GM23338 (cell line): ENCODE results near the gene ZCCHC13. TPM values are rescaled to one million over a fixed set of nuclear protein-coding genes. Genes with fewer than 3 reads are reported as not detected.

Experiments used
- ATAC-seq: fragments of 200-7000 bp; cut with Tn5 transposase; 3 replicates; pipeline ENCODE4 v1.9.1; 2020
- DNase-seq: peaks from one replicate; pipeline ENCODE4 v3.0.0-alpha.2; 2015; ENCODE audit warnings: low spot score
- H2AFZ ChIP-seq: fragments of 200-600 bp; sonication (generic); 2 replicates; pipeline ENCODE4 v1.8.0; 2016; ENCODE audit warnings: antibody characterized with exemption, mild to moderate bottlenecking, moderate library complexity
- H3F3A ChIP-seq: fragments of 200-600 bp; sonication (generic); replicated peaks from 2 replicates; pipeline ENCODE4 v1.8.0; 2017; ENCODE audit warnings: antibody characterized with exemption, mixed run types, low read depth
- H3K27ac ChIP-seq: fragments of 200-600 bp; sonication (generic); 2 replicates; pipeline ENCODE4 v1.6.1; 2016; ENCODE audit warnings: low read depth
- H3K27me3 ChIP-seq: fragments of 200-600 bp; sonication (generic); 2 replicates; pipeline ENCODE4 v1.8.0; 2016; ENCODE audit warnings: mild to moderate bottlenecking, mixed run types, moderate library complexity; ENCODE audit not compliant: insufficient read depth
- H3K36me3 ChIP-seq: fragments of 200-600 bp; sonication (generic); 2 replicates; pipeline ENCODE4 v1.8.0; 2016; ENCODE audit warnings: mild to moderate bottlenecking; ENCODE audit not compliant: insufficient read depth
- H3K4me1 ChIP-seq: fragments of 200-600 bp; sonication (generic); 2 replicates; pipeline ENCODE4 v1.8.0; 2016; ENCODE audit warnings: mild to moderate bottlenecking, moderate library complexity; ENCODE audit not compliant: insufficient read depth
- H3K4me2 ChIP-seq: fragments of 200-600 bp; sonication (generic); 2 replicates; pipeline ENCODE4 v1.7.1; 2017; ENCODE audit warnings: mixed run types
- H3K4me3 ChIP-seq: fragments of 200-600 bp; sonication (generic); 2 replicates; pipeline ENCODE4 v1.6.1; 2016; ENCODE audit warnings: mixed run types
- H3K79me2 ChIP-seq: fragments of 200-600 bp; sonication (generic); replicated peaks from 2 replicates; pipeline ENCODE4 v1.8.0; 2017; ENCODE audit warnings: mild to moderate bottlenecking; ENCODE audit not compliant: insufficient read depth
- H3K9me2 ChIP-seq: fragments of 200-600 bp; sonication (generic); 2 replicates; pipeline ENCODE4 v1.8.0; 2017; ENCODE audit not compliant: insufficient read depth
- H4K20me1 ChIP-seq: fragments of 200-600 bp; sonication (generic); replicated peaks from 2 replicates; pipeline ENCODE4 v1.8.0; 2017; ENCODE audit warnings: mild to moderate bottlenecking; ENCODE audit not compliant: insufficient read depth
- H3K27ac Mint-ChIP-seq: 2 replicates; pipeline ENCODE4 v1.8.0; 2020; ENCODE audit warnings: inconsistent platforms, mild to moderate bottlenecking, moderate library complexity, mixed read lengths
- H3K27me3 Mint-ChIP-seq: 3 replicates; pipeline ENCODE4 v1.8.0; 2022; ENCODE audit warnings: low read depth, mild to moderate bottlenecking, moderate library complexity, mixed read lengths, inconsistent platforms; ENCODE audit not compliant: insufficient read depth, poor library complexity
- H3K36me3 Mint-ChIP-seq: 3 replicates; pipeline ENCODE4 v1.8.0; 2021; ENCODE audit warnings: low read depth, mild to moderate bottlenecking, inconsistent platforms, moderate library complexity, mixed read lengths
- H3K4me1 Mint-ChIP-seq: 3 replicates; pipeline ENCODE4 v1.8.0; 2020; ENCODE audit warnings: mild to moderate bottlenecking, inconsistent platforms, mixed read lengths
- H3K4me3 Mint-ChIP-seq: 3 replicates; pipeline ENCODE4 v1.8.0; 2021; ENCODE audit warnings: moderate library complexity, mild to moderate bottlenecking, inconsistent platforms, mixed read lengths
- H3K9me3 Mint-ChIP-seq: 3 replicates; pipeline ENCODE4 v1.8.0; 2020; ENCODE audit warnings: moderate library complexity, mild to moderate bottlenecking, inconsistent platforms, mixed read lengths
- CTCF ChIP-seq, 2 experiments: fragments of 200-600 bp in 1 of 2; sonication (generic) in 1 of 2; conservative IDR thresholded peaks; 2 replicates each; pipeline versions ENCODE4 v1.5.1 to v1.6.1; 2016 to 2017; ENCODE audit warnings: antibody characterized with exemption in 2 of 2, low read depth in 2 of 2, mild to moderate bottlenecking in 2 of 2, moderate library complexity in 1 of 2
- JUNB ChIP-seq: IDR thresholded peaks from one replicate; pipeline ENCODE4 v1.6.1; 2016; ENCODE audit warnings: antibody characterized with exemption; ENCODE audit not compliant: unreplicated experiment
- NANOG ChIP-seq: IDR thresholded peaks from 2 replicates; pipeline ENCODE4 v1.6.1; 2016; ENCODE audit warnings: antibody characterized with exemption, borderline replicate concordance
- POLR2AphosphoS5 ChIP-seq: IDR thresholded peaks from 2 replicates; pipeline ENCODE4 v1.6.1; 2016; ENCODE audit warnings: antibody characterized with exemption, low read depth
- REST ChIP-seq: IDR thresholded peaks from one replicate; pipeline ENCODE4 v1.6.1; 2018; ENCODE audit warnings: antibody characterized with exemption; ENCODE audit not compliant: unreplicated experiment
- ZNF114 ChIP-seq: fragments of 250-450 bp; sonication (Bioruptor Pico); IDR thresholded peaks from 2 replicates; pipeline ENCODE4 v1.5.0; 2020; ENCODE audit warnings: mild to moderate bottlenecking, moderate library complexity
- ZNF331 ChIP-seq: fragments of 250-450 bp; sonication (Bioruptor Pico); IDR thresholded peaks from 2 replicates; pipeline ENCODE4 v1.5.0; 2020; ENCODE audit warnings: low read depth, mild to moderate bottlenecking, moderate library complexity
- polyA plus RNA-seq: library from polyadenylated mRNA; unstranded; fragments of >200 nt; fragmentation: Nextera tagmentation; extraction: Ambion mirVana; gene quantifications from 2 replicates; pipeline ENCODE4 v1.2.1, GENCODE V29; 2016
- total RNA-seq: library from RNA; depleted of rRNA; stranded (reverse); fragments of >200 nt; shearing (Covaris generic); gene quantifications from 2 replicates; pipeline ENCODE4 v1.2.3, GENCODE V29; 2014
- TF ChIP-seq, protein P1 (sequence below): IDR thresholded peaks from 2 replicates; pipeline ENCODE4 v1.6.1; 2016; ENCODE audit warnings: antibody characterized with exemption

Gene ZCCHC13
- total and polyA plus RNA-seq, 2 experiments from 2014 or later = not detected

- Histone ChIP-seq H3F3A (no peaks in the 10 kb centered on the region), H2AFZ (no peak overlapping the region), H3K4me1 (peaks cover 25% of the 10 kb centered on the region), H3K36me3 (no peaks in the 10 kb centered on the region), H4K20me1 (peaks cover 23% of the 10 kb centered on the region; the same call in 1 of the 2 replicates), H3K27ac (peak overlapping the region; percentile 99), H3K9me2 (no peaks in the 10 kb centered on the region), H3K4me2 (peak overlapping the region; percentile 79), H3K4me3 (peak overlapping the region; percentile 91), H3K79me2 (peaks cover 57% of the 10 kb centered on the region), H3K27me3 (no peaks in the 10 kb centered on the region)
- DNase-seq = peak; percentile 87
- TF ChIP-seq CTCF (conservative IDR thresholded peaks at IDR 0.05; ENCODE audit: low read depth in 2 of 2) (peak; percentile 25 to 53), ZNF331 (CRISPR knock-in tag) (no peak), POLR2AphosphoS5 (peak; percentile 81), JUNB (no peak), ZNF114 (CRISPR knock-in tag) (no peak), REST (no peak), NANOG (no peak)
- TF ChIP-seq, protein P1, sequence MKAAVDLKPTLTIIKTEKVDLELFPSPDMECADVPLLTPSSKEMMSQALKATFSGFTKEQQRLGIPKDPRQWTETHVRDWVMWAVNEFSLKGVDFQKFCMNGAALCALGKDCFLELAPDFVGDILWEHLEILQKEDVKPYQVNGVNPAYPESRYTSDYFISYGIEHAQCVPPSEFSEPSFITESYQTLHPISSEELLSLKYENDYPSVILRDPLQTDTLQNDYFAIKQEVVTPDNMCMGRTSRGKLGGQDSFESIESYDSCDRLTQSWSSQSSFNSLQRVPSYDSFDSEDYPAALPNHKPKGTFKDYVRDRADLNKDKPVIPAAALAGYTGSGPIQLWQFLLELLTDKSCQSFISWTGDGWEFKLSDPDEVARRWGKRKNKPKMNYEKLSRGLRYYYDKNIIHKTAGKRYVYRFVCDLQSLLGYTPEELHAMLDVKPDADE = no peak
- H3K27me3 Mint-ChIP-seq = peaks cover 3% of the 10 kb centered on the region
- H3K9me3 Mint-ChIP-seq = no peaks in the 10 kb centered on the region
- ATAC-seq = peak; percentile 89
- peak overlapping the region; percentile 98 for H3K27ac Mint-ChIP-seq
- peaks cover 38% of the 10 kb centered on the region for H3K36me3 Mint-ChIP-seq
- H3K4me3 Mint-ChIP-seq = peak overlapping the region; percentile 93
- H3K4me1 Mint-ChIP-seq = peaks cover 14% of the 10 kb centered on the region
Measured at GRCh38 chrX:74291964-74292807, 11.8 kb upstream of the ZCCHC13 start.
